CD4-positive, alpha-beta T cell treated with Interleukin-10 for 1 hour (primary cell): ENCODE measurements around the gene KANSL1.
A peak's percentile ranks its signal among the peaks of the same experiment; 100 is the strongest.

ENCODE experiments used
- DNase-seq: peaks from one replicate; pipeline ENCODE4 v3.0.0-alpha.2; 2020

Gene KANSL1

DNA sequence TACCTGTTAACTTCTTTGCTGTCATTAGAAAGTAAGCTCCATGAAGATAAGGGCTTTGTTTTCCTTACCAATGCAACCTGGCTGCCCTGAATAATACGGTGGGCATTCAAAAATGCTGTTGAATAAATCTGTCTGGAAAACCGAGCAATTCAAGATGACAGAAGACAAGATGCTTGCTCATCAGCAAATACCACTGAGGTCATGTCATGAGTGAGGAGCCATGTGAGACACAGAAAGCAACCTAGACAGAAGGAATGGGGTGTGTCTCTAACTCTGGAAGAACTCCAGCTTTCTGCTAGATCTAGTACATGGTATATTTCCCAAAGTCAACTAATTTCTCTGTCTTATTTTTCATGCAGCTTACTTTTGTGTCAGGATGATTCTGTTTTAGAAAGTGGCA lies 130.0 kb downstream of the KANSL1 start:
- DNase-seq, result no peak

DNA sequence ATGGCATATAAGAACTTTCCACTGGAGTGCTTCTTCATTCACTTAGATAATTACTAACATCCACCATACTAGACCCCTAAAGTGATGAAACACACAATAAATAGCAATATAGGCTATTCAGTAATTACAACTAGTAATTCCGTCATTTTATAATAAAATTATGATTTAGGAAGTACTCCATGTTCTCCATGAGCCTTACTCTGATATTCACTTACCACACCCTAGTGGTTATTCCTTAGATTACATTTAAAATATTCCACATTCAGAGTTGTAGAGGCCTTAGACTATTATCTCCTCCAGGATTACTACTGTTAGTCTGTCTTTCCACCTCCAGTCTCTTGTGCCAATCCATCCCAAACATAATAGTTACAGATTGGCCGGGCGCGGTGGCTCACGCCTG lies 131.8 kb downstream of the KANSL1 start:
- no peak for DNase-seq

DNA sequence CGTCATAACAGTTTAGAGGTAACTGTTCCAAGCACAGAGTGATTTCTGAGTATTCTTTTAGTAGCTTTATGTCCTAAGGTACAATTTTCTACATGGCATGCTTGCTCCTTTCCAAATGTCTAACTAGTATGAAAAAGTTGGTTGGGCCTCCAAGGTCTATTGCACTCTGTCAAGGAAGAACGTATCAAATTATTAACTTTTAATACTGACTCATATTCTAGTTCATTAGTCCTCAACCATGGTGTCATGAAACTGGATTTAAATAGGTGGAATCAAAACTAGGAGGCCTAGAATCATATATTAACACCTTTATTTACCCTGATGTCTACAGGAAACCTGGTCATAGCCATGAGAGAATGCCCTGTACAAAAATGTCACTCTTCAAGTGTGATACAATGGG lies 132.8 kb downstream of the KANSL1 start:
- no peak for DNase-seq

DNA sequence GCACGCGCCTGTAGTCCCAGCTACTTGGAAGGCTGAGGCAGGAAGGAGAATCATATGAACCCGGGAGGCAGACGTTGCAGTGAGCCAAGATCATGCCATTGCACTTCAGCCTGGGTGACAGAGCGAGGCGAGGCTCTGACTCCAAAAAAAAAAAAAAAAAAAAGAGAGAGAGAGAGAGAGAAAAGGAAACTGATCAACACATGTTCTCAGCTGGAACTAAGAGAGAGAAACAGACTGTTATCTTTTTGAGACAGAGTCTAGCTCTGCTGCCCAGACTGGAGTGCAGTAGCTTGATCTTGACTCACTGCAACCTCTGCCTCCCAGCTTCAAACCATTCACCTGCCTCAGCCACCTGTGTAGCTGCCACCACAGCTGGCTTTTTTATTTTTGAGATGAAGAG lies 133.7 kb downstream of the KANSL1 start:
- no peak for DNase-seq

DNA sequence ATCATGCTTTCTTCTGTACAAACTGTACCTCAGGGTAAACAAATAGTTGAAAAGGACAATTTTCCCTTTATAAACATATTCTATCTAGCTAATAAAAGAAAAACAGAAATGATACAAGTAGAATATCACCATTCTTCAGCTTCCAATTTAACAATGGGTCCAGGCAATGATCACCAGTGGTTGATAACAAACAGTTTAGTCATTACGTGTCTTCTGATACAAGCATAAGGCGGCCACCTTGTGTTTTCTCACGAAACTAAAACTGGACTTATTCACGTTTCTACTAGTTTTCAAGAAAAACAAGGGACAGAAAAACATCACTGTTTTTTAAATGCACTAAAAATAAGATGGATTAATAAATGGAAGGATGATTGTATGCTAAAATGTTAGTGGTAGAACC lies 135.9 kb downstream of the KANSL1 start:
- DNase-seq, result no peak

DNA sequence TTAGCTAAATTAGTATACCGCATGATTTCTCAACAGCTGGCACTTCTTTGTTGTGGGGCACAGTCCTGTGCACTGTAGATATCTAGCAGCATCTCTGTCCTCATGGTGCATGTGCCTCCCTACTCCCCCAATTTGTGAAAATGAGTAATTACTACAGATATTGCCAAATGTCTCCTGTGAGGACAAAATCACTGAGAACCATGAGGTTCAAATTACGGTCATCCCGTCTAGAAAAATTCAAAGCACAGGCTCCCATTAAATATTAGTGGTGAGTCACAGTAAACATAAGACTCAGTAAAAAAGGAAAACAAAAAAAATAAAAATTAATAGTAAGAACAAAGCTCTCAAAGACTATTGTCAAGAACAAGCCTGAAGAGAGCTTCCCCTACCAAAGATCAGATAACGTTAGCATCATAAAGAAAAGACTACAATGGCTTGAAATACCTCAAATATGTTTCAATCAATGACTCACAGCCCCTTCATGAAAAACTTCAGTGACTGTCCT lies 136.4 kb downstream of the KANSL1 start:
- DNase-seq, result no peak

DNA sequence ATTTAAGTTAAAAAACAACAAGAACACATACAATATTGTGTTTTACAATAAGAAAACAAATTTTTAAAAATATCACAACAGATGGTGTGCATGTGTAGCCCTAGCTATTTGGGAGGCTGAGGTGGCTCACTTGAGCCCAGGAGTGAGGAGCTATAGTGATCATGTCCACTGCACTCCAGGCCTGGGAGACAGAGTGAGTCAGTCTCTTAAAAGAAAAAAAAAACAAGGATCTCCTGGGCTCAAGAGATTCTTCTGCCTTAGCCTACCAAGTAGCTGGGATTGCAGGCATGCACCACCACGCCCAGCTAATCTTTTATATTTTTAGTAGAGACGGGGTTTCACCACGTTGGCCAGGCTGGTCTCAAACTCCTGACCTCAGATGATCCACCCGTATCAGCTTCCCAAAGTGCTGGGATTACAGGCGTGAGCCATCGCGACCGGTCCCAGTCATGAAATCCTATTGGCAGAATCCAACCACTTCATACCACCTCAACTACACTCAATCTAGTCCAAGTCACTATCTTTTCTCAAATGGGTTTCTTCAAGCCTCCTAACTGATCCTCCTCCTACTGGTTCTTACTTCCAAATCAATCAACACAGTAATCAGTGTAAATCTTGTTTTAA lies 139.2 kb downstream of the KANSL1 start:
- DNase-seq, result no peak

DNA sequence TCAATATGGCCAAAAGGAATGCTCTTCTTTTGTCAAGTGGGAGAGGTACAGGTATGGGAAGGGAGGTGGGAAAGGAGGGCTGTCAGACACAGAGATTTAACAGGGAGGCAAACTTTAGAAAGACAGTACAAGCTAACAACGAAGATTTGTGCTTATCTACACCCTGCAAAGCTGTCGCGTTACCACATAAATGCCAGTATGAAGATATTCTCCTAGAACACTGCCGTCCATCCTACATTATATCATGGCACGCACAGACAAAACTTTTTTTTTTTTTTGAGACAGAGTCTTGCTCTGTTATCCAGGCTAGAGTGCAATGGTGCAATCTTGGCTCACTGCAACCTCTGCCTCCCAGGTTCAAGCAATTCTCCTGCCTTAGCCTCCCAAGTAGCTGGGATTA lies 143.6 kb downstream of the KANSL1 start:
- DNase-seq, result no peak

DNA sequence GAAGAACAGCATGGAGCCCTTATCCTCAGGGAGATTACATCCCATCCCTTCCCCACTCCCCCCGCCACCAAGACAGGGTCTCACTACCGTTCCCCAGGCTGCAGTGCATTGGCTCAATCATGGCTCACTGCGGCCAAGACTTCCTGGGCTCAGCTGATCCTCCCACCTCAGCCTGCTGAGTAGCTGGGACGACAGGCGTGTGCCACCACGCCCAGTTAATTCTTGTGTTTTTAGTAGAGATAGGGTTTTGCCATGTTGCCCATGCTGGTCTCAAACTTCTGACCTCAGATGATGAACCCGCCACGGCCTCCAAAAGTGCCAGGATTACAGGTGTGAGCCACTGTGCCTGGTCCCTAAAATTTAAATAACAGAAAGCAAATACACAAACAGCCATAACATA lies 145.4 kb downstream of the KANSL1 start:
- no peak for DNase-seq

DNA sequence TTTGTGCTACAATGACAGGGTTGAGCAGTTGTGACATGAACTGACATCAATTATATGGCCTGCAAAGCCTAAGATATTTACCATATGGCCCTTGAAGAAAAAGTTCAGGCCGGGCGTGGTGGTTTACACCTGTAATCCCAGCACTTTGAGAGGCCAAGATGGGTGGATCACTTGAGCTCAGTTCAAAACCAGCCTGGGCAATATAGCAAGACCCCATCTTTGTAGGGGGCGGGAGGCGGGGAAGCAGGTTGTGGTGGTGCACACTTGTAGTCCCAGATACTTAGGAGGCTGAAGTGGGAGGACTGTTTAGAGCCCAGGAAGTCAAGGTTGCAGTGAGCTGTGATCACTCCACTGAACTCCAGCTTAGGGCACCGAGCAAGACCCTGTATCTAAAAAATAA lies 145.8 kb downstream of the KANSL1 start:
- no peak for DNase-seq

DNA sequence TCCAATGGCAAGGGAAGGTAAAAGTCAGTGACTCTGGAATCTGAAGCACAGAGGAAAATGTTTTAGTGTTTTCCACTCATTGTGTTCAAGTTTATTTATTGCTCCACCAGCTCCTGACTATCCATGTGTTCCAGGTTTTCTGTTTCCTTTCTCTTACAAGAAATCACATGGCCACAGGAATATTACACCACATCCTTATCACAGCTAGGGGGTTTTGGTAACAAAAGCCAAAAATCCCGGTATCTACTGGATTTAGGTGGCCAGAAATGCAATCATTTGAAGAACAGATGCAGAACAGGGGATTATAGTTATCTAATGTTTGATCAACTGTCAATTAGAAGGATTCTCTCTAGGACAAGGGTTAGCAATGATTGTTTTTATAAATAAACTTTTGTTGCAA lies 146.3 kb downstream of the KANSL1 start:
- DNase-seq, result no peak

DNA sequence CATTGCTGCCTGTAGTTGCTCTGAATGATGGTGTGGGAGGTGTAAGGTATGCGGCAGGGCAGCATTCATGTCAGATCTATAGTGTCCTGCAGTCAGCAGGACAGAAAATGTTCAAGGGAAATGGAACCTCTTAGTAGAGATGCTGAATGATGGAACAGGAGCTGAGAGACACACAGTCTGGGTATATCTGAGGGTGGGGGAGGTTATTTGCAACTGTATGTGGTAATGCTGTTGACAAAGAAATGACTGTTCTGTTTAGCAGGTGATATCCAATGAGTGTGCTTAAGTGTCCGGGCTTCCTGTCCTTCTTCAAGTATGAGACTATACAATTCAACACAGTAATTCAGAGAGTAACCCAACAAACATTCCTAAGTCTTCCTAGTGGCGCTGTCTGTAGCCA lies 147.6 kb downstream of the KANSL1 start:
- no peak for DNase-seq

DNA sequence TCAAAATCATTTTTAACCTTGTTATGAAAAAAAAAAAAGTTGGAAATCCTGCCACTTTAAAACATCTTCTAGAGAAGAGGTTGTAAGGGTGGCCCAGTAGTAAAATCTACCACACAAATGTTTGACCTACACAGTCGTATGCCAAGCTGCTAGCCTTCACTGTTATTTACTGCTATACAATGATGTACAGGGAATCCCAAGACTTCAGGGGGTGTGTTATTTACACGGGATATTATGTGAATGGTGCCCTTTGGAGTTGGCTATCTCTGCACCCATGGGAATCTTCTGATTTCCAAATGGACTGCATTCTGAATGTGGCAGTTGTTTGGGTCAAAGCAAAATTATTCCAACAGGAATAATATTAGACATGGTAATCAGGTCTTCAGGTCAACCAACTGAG lies 148.2 kb downstream of the KANSL1 start:
- no peak for DNase-seq

DNA sequence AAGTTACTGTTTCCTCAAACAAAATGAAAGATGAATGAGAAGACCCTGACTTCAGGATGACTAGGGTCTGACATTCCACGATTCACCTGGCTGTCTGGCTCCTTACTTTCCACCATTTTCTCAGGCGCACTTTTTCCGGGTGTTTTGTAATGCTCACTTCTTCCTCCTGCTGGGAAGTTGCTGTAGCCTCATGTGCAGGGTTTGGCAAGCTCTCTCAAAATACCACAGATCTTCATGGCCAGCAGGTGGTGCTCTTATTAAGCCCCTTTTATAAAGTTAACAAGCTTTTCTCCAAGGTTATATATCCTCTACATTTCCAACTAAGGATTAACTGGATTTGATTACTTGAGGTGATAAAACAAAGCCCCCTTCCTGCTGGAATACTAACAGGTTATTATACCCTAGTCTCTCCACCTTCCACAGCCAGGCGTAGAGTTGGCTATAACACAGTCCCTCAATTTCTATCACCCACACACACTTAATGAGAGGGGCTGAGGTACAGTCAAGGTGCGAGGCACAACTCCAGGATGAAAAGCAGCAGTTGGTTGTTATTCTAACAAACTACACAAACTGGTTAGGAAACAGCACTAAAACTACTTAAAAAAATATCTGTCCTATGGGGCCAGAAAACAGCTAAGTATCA lies 148.8 kb downstream of the KANSL1 start:
- peak; percentile 69 for DNase-seq

DNA sequence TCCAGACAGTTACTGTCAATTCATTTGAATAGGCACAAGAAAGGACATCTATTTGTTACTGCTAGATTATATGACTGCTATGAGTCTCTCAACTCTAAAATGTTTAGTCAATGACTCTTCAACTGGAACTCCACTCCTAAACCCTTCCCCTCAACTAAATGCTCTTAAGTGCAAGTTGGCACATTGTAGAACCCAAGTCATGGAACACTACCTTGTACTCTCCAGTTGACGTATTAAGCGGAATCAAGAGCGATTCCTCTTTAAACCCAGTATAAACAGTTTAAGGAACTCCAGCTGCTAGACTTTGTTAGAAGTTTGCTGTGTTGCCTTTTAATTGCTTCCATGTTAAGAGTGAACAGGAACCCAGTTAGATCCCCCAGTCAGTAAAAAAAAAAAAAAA lies 149.6 kb downstream of the KANSL1 start:
- no peak for DNase-seq

DNA sequence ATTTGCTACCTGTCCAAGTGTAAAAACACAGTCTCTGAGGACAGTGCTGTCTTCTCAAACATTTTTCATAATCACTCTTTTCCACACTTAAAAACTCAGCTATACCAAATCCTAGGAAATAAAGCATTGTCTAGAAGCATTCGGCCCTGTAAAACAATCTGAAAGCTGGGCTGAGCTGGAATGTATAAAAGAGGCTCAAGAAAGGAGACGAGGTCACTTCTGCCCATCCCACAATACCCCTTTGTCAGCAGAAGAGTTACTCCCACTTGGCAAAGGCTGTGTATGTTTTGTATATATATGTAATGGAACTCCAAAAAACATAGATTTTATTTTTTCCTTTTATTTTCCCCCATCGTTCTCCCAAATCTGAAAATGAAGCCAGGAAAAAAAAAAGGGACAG lies 150.3 kb downstream of the KANSL1 start:
- no peak for DNase-seq

DNA sequence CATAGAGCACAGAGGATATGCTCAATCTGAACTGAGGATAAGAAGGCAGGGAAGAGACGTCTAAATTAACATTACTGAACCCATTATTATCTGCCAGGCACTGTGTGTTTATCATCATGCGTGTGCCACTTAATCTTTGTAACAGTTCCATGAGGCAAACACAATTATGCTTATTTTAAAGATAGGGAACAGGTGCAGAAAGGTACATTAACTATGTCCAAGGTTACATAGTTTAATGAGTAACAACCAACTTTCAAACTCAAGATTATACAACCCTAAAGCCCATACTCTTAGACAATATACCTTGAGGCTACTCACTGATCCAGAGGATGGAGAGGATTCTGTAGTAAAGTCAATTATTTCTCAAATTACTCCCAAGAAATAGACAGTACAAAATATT lies 151.0 kb downstream of the KANSL1 start:
- DNase-seq, result no peak

DNA sequence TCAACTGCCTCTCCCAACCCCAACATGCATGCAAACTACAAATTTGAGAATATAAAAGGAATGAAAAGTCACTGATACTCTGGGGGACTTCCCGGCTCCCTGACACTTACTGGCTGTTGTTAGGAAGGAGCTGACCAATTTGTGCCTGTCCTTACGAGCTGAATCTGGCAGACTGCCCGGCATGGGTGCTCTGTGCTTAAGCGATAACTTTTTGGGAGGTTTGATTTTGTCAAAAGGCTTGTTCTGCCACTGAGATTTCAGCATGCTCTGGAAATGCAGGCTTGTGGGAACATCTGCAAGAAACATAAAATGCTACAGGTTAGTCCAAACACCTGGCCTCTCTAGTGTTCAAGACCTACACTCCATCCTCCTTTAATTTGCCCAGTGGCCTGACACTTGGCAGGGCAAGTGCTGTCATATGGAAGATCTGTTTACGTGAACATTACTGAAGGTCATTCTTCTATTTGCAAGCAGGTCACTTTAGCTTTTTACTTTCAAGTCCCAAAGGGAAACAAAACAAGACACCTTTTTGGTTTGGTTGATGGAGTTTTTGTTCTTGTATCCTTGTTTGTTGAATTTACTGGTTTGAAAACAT lies 153.5 kb downstream of the KANSL1 start:
- DNase-seq, result no peak

DNA sequence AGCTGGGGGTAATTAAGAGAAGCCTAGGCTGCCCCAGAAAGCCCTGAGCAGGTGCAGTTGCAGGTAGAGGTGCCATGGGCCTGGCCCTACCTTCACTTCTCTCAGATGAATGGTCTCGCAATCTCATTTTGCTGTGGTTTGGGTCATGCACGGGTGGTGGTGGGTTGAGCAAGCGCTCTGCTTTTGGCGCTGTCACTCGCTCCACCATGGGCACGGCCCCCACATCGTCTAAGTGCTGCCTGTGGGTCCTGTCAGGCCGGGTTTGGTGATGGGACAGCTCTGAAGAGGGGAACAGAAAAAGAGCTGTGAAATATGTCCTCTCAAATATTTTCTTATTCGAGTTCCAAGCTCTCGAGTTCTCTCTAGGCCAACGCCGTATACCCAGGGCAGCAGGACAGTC lies 154.3 kb downstream of the KANSL1 start:
- DNase-seq, result no peak

DNA sequence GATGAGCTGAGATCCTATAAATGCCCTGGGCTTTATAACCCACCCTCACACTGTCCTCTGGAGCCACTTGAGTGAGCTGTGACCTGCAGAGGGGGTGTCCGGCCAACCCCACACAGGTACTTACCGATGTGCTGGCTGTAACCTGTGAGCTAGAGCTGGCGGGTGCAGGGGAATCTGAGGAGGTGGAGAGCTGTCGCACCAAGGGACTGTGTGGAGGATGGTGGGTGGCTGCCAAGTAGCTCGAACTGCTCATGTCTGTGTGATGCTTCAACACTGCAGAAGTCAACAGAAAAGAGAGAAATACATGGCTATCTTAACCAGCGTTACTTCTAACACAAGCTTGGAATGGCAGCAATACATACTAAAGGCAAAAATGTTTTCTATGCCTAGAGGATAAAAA lies 154.8 kb downstream of the KANSL1 start:
- DNase-seq, result no peak

DNA sequence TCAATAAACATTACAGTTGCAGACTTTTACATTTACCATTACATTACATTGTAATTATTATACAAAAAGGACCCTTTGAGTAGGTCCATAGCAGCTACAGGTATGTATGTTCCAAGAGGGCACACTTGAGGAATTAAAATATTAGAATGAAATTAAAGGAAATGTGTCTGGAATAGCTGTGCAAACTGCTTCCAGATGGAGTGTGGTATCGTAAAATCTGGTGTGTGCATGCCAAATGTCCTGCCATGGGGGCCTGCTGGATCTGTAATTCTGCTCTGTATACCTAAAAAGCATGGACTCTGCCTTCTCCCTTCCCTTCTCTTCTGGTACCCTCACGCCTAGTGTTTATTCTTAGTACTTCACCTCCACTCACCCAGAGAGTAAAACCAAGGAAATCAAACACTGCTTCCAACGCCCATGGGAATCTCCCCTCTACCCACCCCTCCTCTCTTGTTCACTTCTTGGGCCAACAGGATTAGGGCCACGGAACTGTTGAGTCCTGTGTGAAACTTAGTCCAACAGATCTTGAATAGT lies 155.4 kb downstream of the KANSL1 start:
- DNase-seq, result no peak

DNA sequence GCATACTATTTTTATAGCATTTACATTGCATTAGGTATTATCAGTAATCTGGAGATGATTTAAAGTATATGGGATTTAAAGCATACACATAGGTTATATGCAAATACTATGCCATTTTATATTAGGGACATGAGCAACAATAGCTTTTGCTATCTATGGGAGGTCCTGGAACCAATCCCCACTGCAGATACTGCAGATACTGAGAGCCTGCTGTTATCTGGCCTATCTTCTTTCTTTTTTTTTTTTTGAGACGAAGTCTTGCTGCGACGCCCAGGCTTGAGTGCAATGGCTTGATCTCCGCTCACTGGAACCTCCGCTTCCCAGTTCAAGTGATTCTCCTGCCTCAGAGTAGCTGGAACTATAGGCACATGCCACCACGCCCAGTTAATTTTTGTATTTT lies 156.7 kb downstream of the KANSL1 start:
- DNase-seq, result no peak

DNA sequence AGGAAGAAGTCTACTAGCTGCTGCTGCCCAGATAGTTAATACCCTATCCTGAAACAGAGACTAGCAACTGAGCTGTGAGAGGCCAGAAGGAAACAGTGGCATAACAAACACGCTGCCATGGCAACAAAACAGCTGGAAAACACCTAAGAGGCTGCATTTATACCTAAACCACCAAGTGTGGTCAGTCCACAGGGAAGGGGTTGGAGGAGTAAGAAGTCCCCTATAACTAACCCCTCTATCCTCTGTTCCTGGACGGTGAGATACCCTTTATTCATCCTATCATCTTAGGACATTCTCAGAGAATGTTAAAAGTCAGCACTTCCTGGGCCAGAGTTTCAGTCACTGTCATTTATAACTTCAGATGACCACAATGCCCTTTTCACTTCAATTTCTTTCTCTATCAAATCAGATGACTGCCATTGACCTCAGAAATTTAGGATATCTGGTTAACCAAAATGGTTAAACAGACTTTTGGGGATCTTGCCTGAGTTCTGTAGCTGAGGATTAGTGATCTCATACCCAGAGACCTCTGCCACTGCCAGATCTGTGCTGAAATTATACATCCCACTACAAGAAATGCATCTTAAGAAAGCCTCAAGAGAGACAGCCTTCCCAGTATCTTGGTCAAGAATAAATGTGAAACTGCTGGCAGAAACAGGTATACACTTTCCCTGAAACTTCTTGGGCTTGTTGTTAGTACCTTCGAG lies 158.0 kb downstream of the KANSL1 start:
- DNase-seq, result peak; percentile 49

DNA sequence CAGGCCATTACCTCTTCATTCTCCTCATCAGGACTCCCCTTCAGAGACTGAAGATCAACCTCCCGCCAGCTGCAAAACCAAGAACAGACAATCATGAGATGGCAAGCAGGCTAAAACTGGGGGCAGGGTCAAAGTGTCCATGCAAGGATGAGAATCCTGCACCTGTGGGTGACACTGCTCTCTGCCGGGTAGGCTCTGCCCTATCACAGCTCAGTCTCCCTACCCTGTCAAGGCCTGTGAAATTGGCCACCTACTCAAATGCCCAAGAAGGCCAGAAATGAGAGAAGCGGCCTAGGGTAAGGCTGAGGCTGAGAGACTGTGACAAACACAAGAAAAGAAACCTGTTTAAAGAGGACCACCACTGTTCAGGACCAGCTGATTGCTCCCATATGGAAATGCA lies 159.8 kb downstream of the KANSL1 start:
- no peak for DNase-seq
